CD4-positive, alpha-beta memory T cell (primary cell): ENCODE measurements around the gene JMJD6. TPM values are rescaled to one million over a fixed set of nuclear protein-coding genes. Genes with fewer than 3 reads are reported as not detected.
"Not testable (repeated sequence)": the region's sequence is repeated elsewhere in the genome, so short reads cannot be mapped to it uniquely, and the experiment has no call there.

ENCODE experiments used
- CTCF ChIA-PET: fragments of 350-600 bp; sonication (Branson Sonifier 250); formaldehyde crosslinking; loops from one replicate; lab custom pipeline; 2021; ENCODE audit warnings: inconsistent platforms; ENCODE audit not compliant: partially characterized antibody; lab: Charles Lee
- POLR2A ChIA-PET: fragments of 350-600 bp; sonication (Branson Sonifier 250); formaldehyde crosslinking; loops from one replicate; lab custom pipeline; 2021; ENCODE audit not compliant: partially characterized antibody; lab: Charles Lee
- DNase-seq, 5 donors: peaks; one replicate each; pipeline versions ENCODE4 v3.0.0 to v3.0.0-alpha.2; 2020 to 2022; ENCODE audit warnings: mixed read lengths in 1 of 5
- H3K27ac ChIP-seq: one replicate; pipeline ENCODE4 v1.7.0; 2013; ENCODE audit warnings: low read depth, low read length
- H3K27me3 ChIP-seq: 2 replicates; pipeline ENCODE4 v1.7.0; 2013; ENCODE audit warnings: mild to moderate bottlenecking, low read length, moderate library complexity; ENCODE audit not compliant: insufficient read depth
- H3K36me3 ChIP-seq: 2 replicates; pipeline ENCODE4 v1.7.0; 2013; ENCODE audit warnings: mild to moderate bottlenecking, low read length, moderate library complexity; ENCODE audit not compliant: insufficient read depth
- H3K4me1 ChIP-seq: 2 replicates; pipeline ENCODE4 v1.7.0; 2013; ENCODE audit warnings: mild to moderate bottlenecking, low read length, moderate library complexity; ENCODE audit not compliant: insufficient read depth
- H3K4me3 ChIP-seq, 2 donors: one replicate each; pipeline ENCODE4 v1.7.0; 2013; ENCODE audit warnings: low read length in 2 of 2, mild to moderate bottlenecking in 1 of 2
- H3K9me3 ChIP-seq, 2 donors: one replicate each; pipeline ENCODE4 v1.7.0; 2013; ENCODE audit warnings: low read length in 2 of 2, control low read depth in 1 of 2; ENCODE audit not compliant: control insufficient read depth in 1 of 2
- H3K27ac Mint-ChIP-seq, 7 donors: one replicate each; pipeline ENCODE4 v1.8.0; 2020 to 2021; ENCODE audit warnings: mixed read lengths in 7 of 7, mild to moderate bottlenecking in 6 of 7, inconsistent platforms in 3 of 7, moderate library complexity in 3 of 7
- H3K27me3 Mint-ChIP-seq, 2 donors: one replicate each; pipeline ENCODE4 v1.8.0; 2020 to 2021; ENCODE audit warnings: mixed read lengths in 2 of 2
- H3K36me3 Mint-ChIP-seq, 2 donors: one replicate each; pipeline ENCODE4 v1.8.0; 2020 to 2021; ENCODE audit warnings: mixed read lengths in 2 of 2, inconsistent platforms in 1 of 2, mild to moderate bottlenecking in 1 of 2
- H3K4me1 Mint-ChIP-seq, 4 donors: one replicate each; pipeline ENCODE4 v1.8.0; 2020 to 2021; ENCODE audit warnings: mixed read lengths in 4 of 4, mild to moderate bottlenecking in 1 of 4
- H3K4me3 Mint-ChIP-seq, 8 donors: one replicate each; pipeline ENCODE4 v1.8.0; 2020 to 2021; ENCODE audit warnings: mixed read lengths in 8 of 8, mild to moderate bottlenecking in 7 of 8, moderate library complexity in 6 of 8, inconsistent platforms in 3 of 8
- H3K9me3 Mint-ChIP-seq, 8 donors: one replicate each; pipeline ENCODE4 v1.8.0; 2020 to 2021; ENCODE audit warnings: mixed read lengths in 8 of 8, mild to moderate bottlenecking in 5 of 8, inconsistent platforms in 3 of 8, moderate library complexity in 1 of 8
- intact Hi-C: fragments of 100-400 bp; cut with micrococcal nuclease; formaldehyde crosslinking; loops from one replicate; pipeline ENCODE4 v1.15.1; 2023
- polyA plus RNA-seq, 2 donors: library from polyadenylated mRNA; unstranded; fragments of 300-500 nt; fragmentation: Illumina TruSeq; gene quantifications; one replicate each; pipeline ENCODE4 v1.2.3, GENCODE V29; 2021
- total RNA-seq, 2 experiments: library from RNA; stranded (reverse); gene quantifications; one replicate each; pipeline ENCODE4 v1.2.3, GENCODE V29; 2021

JMJD6 gene
- total and polyA plus RNA-seq, 4 experiments from 2014 or later = 22.1 to 62.1 (median 50.0) TPM

DNA sequence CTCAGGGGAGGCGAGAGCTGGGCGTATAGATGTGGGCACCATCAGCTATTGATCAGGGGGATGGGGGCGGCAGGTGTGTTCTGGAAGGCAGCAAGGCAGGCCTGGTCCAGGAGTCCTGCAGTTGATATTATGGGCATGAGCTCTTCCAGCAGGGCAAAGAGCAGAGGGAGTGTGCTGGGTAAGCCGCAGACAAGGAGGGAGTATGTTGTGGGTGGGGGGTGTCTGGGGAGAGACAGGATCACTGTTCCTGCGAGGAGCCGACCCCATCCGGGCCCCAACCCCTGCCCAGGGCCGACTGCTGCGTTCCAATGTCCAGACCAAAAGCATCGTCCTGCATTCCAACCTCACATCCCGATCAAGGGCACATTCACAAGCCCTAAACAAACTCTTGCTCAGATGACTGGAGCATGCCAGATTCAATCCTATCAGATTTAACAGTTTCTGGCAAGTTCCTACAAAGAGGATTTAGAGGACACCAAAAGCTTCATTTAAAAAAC, 24.9 kb downstream of the JMJD6 start:
- H3K27ac ChIP-seq = no peak overlapping the region
- peaks cover 0 to 23% (median under 1%) of the 10 kb centered on the region in 4 donors for H3K4me1 Mint-ChIP-seq
- H3K9me3 ChIP-seq = no peaks in the 10 kb centered on the region
- CTCF ChIA-PET = interaction anchor here (2.2 kb wide), 1 partner anchor 12 kb away, joined by 7 read pairs; no protein-coding TSS in a partner anchor
- H3K27ac Mint-ChIP-seq = peak overlapping the region in 1 of 7 donors; percentile 48
- no peaks in the 10 kb centered on the region for H3K27me3 ChIP-seq
- H3K36me3 Mint-ChIP-seq = no peaks in the 10 kb centered on the region
- DNase-seq = no peak
- peaks cover 0 to 2% (median 0%) of the 10 kb centered on the region in 8 donors for H3K9me3 Mint-ChIP-seq
- peaks cover 5% of the 10 kb centered on the region for H3K4me1 ChIP-seq
- no peaks in the 10 kb centered on the region for H3K36me3 ChIP-seq
- intact Hi-C loops = no loop called here
- no peak overlapping the region for H3K4me3 ChIP-seq
- H3K27me3 Mint-ChIP-seq = no peaks in the 10 kb centered on the region
- no peak overlapping the region for H3K4me3 Mint-ChIP-seq
- POLR2A ChIA-PET = no interaction called here

DNA sequence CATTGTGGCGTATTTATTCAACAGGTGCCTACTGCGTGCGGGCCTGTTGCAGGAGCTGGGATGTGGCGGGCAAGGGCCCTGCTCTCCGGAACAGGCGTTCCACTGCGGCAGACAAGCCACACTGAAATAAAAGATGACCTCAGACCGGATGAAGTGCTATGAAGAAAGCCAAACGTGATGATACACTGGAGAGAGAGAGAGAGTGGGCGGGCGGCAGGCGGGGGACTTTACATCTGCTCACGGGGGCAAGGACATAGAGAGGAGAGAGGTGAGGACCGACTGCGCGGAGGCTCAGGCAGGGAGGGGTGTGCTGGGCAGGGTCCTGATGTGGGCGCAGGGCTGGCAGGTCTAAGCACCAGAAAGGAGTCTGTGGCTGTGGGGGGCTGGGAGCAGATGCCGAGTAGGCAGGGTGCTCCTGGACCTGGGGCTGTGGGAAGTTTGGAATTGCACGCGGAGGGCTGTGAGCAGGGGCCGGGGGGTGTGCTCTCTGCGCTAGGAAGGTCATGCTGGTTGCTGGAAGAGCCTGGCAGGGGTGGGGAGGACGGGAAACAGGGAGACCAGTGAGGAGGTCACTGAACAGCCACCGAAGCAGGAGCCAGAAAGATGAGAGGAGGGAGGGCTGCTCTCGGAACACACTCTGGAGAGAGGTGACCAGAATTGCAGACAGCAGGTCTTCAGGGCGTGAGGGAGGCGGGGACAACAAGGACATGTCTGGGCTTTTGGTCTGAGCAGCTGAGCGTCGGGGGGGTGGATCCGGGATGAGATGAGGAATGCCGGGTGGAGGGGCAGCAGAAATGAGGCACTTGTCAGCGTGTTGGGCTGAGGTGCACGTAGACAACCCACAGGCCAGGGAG, 25.6 kb downstream of the JMJD6 start:
- H3K27ac Mint-ChIP-seq = peak overlapping the region in 2 of 7 donors; percentile 70 to 72
- peaks cover 0 to 28% (median 1%) of the 10 kb centered on the region in 4 donors for H3K4me1 Mint-ChIP-seq
- Histone ChIP-seq H3K4me3 (no peak overlapping the region), H3K27me3 (no peaks in the 10 kb centered on the region), H3K27ac (no peak overlapping the region), H3K36me3 (no peaks in the 10 kb centered on the region), H3K4me1 (peaks cover 5% of the 10 kb centered on the region), H3K9me3 (no peaks in the 10 kb centered on the region)
- no peaks in the 10 kb centered on the region for H3K36me3 Mint-ChIP-seq
- intact Hi-C loops = no loop called here
- DNase-seq = no peak
- POLR2A ChIA-PET = no interaction called here
- peak overlapping the region in 2 of 8 donors; percentile 0 to 38 for H3K4me3 Mint-ChIP-seq
- CTCF ChIA-PET = interaction anchor here (2.2 kb wide), 1 partner anchor 13 kb away, joined by 7 read pairs; no protein-coding TSS in a partner anchor
- no peaks in the 10 kb centered on the region for H3K27me3 Mint-ChIP-seq
- H3K9me3 Mint-ChIP-seq = peaks cover 0 to 2% (median 0%) of the 10 kb centered on the region in 8 donors

DNA sequence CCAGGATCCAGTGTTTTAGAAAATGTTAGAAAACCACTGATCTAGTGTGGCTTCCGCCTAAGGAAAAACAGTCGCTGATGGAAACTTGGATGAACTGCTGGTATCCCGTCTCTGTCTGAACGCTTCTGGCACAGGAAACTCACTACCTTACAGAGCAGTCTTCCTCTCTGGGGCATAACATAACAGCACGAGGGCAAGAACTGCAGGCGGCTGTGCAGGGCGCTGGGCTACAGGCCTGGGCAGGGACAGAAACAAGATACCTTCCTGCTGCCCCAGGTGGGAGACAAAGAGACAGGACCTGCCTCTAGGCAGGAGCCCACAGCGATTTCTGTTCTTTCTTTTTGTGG, 26.2 kb downstream of the JMJD6 start:
- CTCF ChIA-PET = interaction anchor here (2.2 kb wide), 1 partner anchor 13 kb away, joined by 7 read pairs; no protein-coding TSS in a partner anchor
- Histone ChIP-seq H3K27me3 (no peaks in the 10 kb centered on the region), H3K9me3 (no peaks in the 10 kb centered on the region), H3K27ac (no peak overlapping the region), H3K4me1 (peaks cover 5% of the 10 kb centered on the region), H3K36me3 (no peaks in the 10 kb centered on the region), H3K4me3 (no peak overlapping the region)
- intact Hi-C loops = no loop called here
- POLR2A ChIA-PET = no interaction called here
- Mint-ChIP-seq H3K4me3 (peak overlapping the region in 1 of 8 donors; percentile 0), H3K27me3 (no peaks in the 10 kb centered on the region), H3K27ac (peak overlapping the region in 1 of 7 donors; percentile 70), H3K36me3 (no peaks in the 10 kb centered on the region), H3K9me3 (peaks cover 0 to 2% (median 0%) of the 10 kb centered on the region in 8 donors), H3K4me1 (peaks cover 0 to 34% (median 2%) of the 10 kb centered on the region in 4 donors)
- no peak for DNase-seq

DNA sequence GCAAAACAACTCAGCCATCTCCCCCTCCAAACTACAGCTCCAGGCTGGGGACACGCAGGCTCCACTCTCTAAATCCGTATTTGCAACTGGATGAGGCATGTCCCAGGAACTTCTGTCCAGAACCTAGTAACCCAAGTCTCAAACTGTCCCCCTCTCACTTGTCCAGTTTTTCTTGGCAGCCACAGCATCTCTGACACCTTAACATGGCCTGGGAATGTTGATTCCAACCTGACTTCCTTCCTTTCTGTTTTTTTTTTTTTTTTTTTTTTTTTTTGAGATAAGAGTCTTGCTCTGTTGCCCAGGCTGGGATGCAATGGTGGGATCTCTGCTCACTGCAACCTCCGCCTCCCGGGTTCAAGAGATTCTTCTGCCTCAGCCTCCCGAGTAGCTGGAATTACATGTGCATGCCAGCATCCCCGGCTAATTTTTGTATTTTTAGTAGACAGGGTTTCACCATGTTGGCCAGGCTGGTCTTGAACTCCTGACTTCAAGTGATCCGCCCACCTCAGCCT, 27.9 kb downstream of the JMJD6 start:
- H3K27me3 Mint-ChIP-seq, intact Hi-C loops, H3K36me3 ChIP-seq, H3K9me3 Mint-ChIP-seq, H3K36me3 Mint-ChIP-seq, POLR2A ChIA-PET, DNase-seq, H3K27ac ChIP-seq, H3K9me3 ChIP-seq, H3K27me3 ChIP-seq, H3K4me3 Mint-ChIP-seq, H3K4me3 ChIP-seq, H3K4me1 ChIP-seq: not testable (repeated sequence)
- CTCF ChIA-PET = interaction anchor here (2.5 kb wide), 1 partner anchor 17 kb away, joined by 8 read pairs; no protein-coding TSS in a partner anchor
- peaks cover 0 to 38% (median 5%) of the 10 kb centered on the region in 4 donors for H3K4me1 Mint-ChIP-seq
- peak overlapping the region in 1 of 7 donors; percentile 36 for H3K27ac Mint-ChIP-seq

DNA sequence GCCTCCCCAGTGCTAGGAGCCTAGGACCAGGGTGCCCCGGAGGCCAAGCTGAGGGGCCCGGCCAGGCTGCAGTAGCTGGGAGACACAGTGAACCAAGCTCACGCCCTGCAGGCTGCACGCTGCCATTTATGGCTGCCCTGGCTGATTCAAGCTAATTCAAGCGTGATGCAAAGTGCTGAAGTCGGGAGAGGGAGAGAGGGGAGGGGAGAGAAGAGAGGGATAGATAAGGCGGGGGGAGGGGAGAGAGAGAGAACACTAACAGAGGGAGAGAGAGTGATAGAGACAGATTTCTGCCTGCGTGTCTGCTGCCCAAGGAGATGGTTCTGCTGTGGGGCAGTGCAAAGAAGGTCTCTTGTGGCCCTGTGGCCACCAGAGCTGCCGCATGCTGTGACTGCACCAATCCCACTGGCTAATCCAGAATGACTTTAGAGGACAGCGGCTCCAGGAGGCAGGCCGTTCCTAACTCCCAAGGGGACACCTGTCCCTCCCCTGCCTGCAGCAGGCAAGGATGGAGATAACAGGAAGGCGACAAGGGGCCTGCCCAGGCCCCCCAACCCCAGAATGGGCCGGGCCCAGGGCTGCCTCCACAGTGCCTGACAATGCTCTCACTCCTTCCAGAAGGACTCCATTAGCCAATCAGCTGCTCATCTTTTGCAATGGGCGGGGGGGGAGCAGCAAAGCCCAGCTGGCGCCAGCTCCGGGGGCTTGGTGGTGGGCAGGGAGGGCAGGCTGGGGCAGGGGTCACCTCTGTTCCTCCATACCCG, 28.5 kb downstream of the JMJD6 start:
- ChIA-PET POLR2A (no interaction called here), CTCF (interaction anchor here (2.5 kb wide), 1 partner anchor 16 kb away, joined by 8 read pairs; no protein-coding TSS in a partner anchor)
- intact Hi-C loops = no loop called here
- no peak for DNase-seq
- peaks cover 0 to 38% (median 5%) of the 10 kb centered on the region in 4 donors for H3K4me1 Mint-ChIP-seq
- Histone ChIP-seq H3K9me3 (no peaks in the 10 kb centered on the region), H3K36me3 (no peaks in the 10 kb centered on the region), H3K4me3 (no peak overlapping the region), H3K4me1 (peaks cover 5% of the 10 kb centered on the region), H3K27ac (no peak overlapping the region), H3K27me3 (no peaks in the 10 kb centered on the region)
- H3K27me3 Mint-ChIP-seq = no peaks in the 10 kb centered on the region
- no peaks in the 10 kb centered on the region for H3K36me3 Mint-ChIP-seq
- no peak overlapping the region for H3K4me3 Mint-ChIP-seq
- H3K27ac Mint-ChIP-seq = no peak overlapping the region
- H3K9me3 Mint-ChIP-seq = peaks cover 0 to 2% (median 0%) of the 10 kb centered on the region in 8 donors

DNA sequence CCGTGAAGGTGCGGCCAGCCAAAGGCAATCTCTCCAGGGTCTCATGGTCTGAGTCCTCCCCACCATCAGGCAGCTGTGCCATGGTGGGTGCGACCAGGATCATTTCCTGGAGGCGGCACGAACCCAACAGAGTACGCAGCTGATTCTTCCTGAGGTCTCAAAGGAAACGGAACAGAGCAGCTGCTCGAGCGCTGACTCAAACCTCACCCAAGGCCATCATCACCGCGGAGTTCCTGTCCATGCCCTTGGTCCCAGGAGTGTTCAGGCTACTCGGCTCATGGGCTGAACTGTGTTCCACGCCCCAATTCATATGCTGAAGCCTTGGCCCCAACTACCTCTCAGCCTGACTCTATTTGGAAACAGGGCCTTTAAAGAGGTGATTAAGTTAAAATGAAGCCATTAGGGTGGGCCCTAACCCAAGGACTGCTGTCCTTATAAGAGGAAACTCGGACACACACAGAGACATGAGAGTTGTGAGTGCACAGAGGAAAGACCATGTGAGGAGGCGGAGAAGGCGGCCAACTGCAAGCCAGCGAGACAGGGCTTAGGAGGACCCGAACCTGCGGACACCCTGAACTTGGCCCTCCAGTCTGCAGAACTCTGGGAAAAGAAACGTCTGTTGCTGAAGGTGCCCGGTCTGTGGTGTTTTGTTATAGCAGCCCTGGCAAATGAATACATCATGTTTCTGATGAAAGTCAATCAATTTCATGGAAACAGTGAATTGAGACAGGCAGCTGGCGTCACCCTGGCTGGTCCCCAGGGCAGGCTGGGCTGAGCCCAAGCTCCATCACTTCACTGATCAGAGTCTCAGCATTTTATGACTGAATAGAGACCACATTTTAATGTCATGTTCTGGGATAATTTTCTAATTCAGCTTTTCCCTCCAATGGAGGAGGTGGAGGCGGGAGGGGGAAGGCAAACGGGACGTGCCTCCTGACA, 29.4 kb downstream of the JMJD6 start:
- peaks cover 0 to 38% (median 5%) of the 10 kb centered on the region in 4 donors for H3K4me1 Mint-ChIP-seq
- CTCF ChIA-PET = interaction anchor here (2.5 to 3.7 kb wide), 2 partner anchors 16 to 17 kb away, joined by 8 to 12 read pairs; no protein-coding TSS in a partner anchor
- Histone ChIP-seq H3K27ac (no peak overlapping the region), H3K4me3 (no peak overlapping the region), H3K36me3 (no peaks in the 10 kb centered on the region), H3K4me1 (peaks cover 5% of the 10 kb centered on the region), H3K27me3 (no peaks in the 10 kb centered on the region), H3K9me3 (no peaks in the 10 kb centered on the region)
- H3K36me3 Mint-ChIP-seq = no peaks in the 10 kb centered on the region
- intact Hi-C loops = no loop called here
- peaks cover 0 to 2% (median 0%) of the 10 kb centered on the region in 8 donors for H3K9me3 Mint-ChIP-seq
- no peak overlapping the region for H3K4me3 Mint-ChIP-seq
- no peak for DNase-seq
- H3K27me3 Mint-ChIP-seq = no peaks in the 10 kb centered on the region
- POLR2A ChIA-PET = no interaction called here
- peak overlapping the region in 1 of 7 donors; percentile 76 for H3K27ac Mint-ChIP-seq
